ENCODE results near the gene AKAP11.
A peak's percentile ranks its signal among the peaks of the same experiment; 100 is the strongest.

The AKAP11 gene

GRCh38 chr13:42274386-42275097, 2.6 kb downstream of the AKAP11 start:
- H3K36me3 ChIP-seq: no peaks in the 10 kb centered on the region
- peak overlapping the region; percentile 2 to 6 for H3K27ac ChIP-seq
- intact Hi-C loops (cut with DNase I; ENCODE audit: low total_unique reads): no loop called here

DNA sequence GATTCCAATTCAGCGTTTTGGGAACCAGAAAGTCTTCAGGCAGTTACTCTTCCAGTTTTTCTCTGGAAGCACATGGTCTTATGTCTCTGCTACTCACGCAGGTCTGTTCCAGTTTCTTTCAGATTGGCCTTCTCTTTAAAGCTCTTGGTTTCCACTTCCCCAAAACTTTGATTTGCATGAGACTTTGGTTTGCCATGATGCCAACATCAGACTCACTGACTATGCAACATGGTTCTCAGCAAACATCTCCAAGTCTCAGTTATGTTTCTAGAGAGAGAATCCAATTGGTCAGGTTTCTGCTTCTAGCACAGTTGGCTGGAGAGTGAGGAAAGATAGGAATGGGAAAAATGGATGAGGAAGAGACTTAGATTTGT, 3.1 kb downstream of the AKAP11 start:
- no peaks in the 10 kb centered on the region for H3K27me3 ChIP-seq
- H3K9me3 ChIP-seq: no peaks in the 10 kb centered on the region
- no peaks in the 10 kb centered on the region for H3K36me3 ChIP-seq
- intact Hi-C loops (cut with DNase I; ENCODE audit: low total_unique reads): no loop called here
- no peak overlapping the region for H3K27ac ChIP-seq
- no peak overlapping the region for H3K4me3 ChIP-seq
- TF ChIP-seq, protein P1, sequence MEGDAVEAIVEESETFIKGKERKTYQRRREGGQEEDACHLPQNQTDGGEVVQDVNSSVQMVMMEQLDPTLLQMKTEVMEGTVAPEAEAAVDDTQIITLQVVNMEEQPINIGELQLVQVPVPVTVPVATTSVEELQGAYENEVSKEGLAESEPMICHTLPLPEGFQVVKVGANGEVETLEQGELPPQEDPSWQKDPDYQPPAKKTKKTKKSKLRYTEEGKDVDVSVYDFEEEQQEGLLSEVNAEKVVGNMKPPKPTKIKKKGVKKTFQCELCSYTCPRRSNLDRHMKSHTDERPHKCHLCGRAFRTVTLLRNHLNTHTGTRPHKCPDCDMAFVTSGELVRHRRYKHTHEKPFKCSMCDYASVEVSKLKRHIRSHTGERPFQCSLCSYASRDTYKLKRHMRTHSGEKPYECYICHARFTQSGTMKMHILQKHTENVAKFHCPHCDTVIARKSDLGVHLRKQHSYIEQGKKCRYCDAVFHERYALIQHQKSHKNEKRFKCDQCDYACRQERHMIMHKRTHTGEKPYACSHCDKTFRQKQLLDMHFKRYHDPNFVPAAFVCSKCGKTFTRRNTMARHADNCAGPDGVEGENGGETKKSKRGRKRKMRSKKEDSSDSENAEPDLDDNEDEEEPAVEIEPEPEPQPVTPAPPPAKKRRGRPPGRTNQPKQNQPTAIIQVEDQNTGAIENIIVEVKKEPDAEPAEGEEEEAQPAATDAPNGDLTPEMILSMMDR (IDR thresholded peaks at IDR 0.05): no peak
- DNase-seq: no peak
- H3K4me1 ChIP-seq: peaks cover 0 to 60% (median 21%) of the 10 kb centered on the region in 4 donors

More at GRCh38 chr13:42274386-42275097, 2.6 kb downstream of the AKAP11 start:
- Histone ChIP-seq H3K4me3 (no peak overlapping the region), H3K4me1 (peaks cover 0 to 55% (median 21%) of the 10 kb centered on the region in 4 donors), H3K27me3 (no peaks in the 10 kb centered on the region), H3K9me3 (no peaks in the 10 kb centered on the region)
- TF ChIP-seq, protein P1 (IDR thresholded peaks at IDR 0.05): no peak
- DNase-seq: no peak

DNA sequence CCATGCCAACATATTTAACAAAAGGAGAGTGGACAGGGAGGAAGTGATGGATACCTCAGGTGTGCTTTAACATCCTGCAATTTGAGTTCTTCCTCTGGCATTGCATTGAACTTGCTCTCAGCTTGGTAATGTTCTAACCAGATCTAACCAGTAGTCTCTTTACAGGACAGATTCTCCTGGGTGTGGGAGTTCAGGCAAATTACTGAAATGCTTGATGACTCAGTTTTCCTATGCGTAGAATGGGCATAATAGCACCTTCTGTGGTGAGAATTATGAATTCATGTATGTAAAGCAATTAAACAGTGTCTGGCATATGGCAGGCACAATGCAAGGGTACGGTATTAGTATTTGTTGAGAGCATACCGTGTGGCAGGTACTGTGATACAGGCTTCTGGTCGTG, 3.6 kb downstream of the AKAP11 start:
- no peaks in the 10 kb centered on the region for H3K36me3 ChIP-seq
- no peak overlapping the region for H3K27ac ChIP-seq
- no peak for DNase-seq
- H3K9me3 ChIP-seq: no peaks in the 10 kb centered on the region
- no peak overlapping the region for H3K4me3 ChIP-seq
- TF ChIP-seq, protein P1 (IDR thresholded peaks at IDR 0.05): no peak
- no peaks in the 10 kb centered on the region for H3K27me3 ChIP-seq
- intact Hi-C loops (cut with DNase I; ENCODE audit: low total_unique reads): no loop called here
- peaks cover 0 to 63% (median 21%) of the 10 kb centered on the region in 4 donors for H3K4me1 ChIP-seq

GRCh38 chr13:42276683-42277082, 4.7 kb downstream of the AKAP11 start:
- DNase-seq: no peak
- no peak overlapping the region for H3K27ac ChIP-seq
- no peaks in the 10 kb centered on the region for H3K9me3 ChIP-seq
- intact Hi-C loops (cut with DNase I; ENCODE audit: low total_unique reads): no loop called here
- TF ChIP-seq, protein P1 (IDR thresholded peaks at IDR 0.05): no peak
- H3K4me1 ChIP-seq: peaks cover 0 to 60% (median 18%) of the 10 kb centered on the region in 4 donors
- H3K27me3 ChIP-seq: no peaks in the 10 kb centered on the region
- H3K4me3 ChIP-seq: no peak overlapping the region
- H3K36me3 ChIP-seq: no peaks in the 10 kb centered on the region

DNA sequence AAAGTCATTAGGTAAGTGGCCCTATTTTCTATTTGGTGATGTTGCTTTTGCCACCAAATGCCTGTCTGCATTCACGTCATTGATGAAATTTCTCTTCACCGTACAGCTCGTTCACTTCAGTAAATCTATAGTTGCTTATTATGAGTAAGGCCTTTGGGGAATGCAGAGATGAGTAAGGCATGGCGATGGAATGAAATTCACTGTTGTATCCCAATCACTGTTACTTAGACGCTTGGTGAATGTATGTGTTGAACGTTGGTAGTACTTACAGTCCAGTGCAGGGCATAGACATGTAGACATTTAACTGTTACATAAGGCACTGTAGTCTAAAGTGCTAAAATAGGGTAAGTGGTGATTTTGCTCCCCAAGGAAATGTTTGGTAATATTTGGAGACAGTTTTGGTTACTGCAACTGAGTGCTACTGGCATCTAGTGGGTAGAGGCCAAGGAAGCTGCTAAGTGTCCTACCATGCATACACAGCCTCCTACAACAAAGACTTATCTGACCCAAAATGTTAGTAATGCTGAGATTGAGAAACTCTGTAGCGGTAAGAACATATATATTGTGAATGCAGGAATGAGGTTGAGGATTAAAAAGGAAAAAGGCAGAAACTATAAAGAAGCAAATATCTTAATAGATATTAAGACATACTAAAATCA, 5.8 kb downstream of the AKAP11 start:
- no peak overlapping the region for H3K27ac ChIP-seq
- DNase-seq: no peak
- no peaks in the 10 kb centered on the region for H3K36me3 ChIP-seq
- H3K4me1 ChIP-seq: peaks cover 0 to 60% (median 17%) of the 10 kb centered on the region in 4 donors
- TF ChIP-seq, protein P1 (IDR thresholded peaks at IDR 0.05): no peak
- intact Hi-C loops (cut with DNase I; ENCODE audit: low total_unique reads): no loop called here
- H3K9me3 ChIP-seq: no peaks in the 10 kb centered on the region
- H3K27me3 ChIP-seq: no peaks in the 10 kb centered on the region
- H3K4me3 ChIP-seq: no peak overlapping the region
